Measurements from ENCODE around the gene CAMK4.

GRCh38 chr5:111412593-111412992 lies 188.4 kb downstream of the CAMK4 start:
- TF ChIP-seq CTCF (IDR thresholded peaks at IDR 0.05) (no peak), POLR2A (IDR thresholded peaks at IDR 0.05; ENCODE audit: low read depth) (no peak), POLR2AphosphoS5 (IDR thresholded peaks at IDR 0.05) (no peak), EP300 (IDR thresholded peaks at IDR 0.05) (no peak)
